Endothelial cell (in vitro differentiated cells): ENCODE results near the gene NIPAL3. TPM values are rescaled to one million over a fixed set of nuclear protein-coding genes. Genes with fewer than 3 reads are reported as not detected.

Source experiments
- DNase-seq: peaks from one replicate; pipeline ENCODE4 v3.0.0; 2021; ENCODE audit warnings: low spot score
- H3K27ac Mint-ChIP-seq: one replicate; pipeline ENCODE4 v1.8.0; 2021; ENCODE audit warnings: mixed read lengths, inconsistent platforms; ENCODE audit not compliant: unreplicated experiment
- H3K27me3 Mint-ChIP-seq: one replicate; pipeline ENCODE4 v1.8.0; 2021; ENCODE audit warnings: mild to moderate bottlenecking, moderate library complexity, mixed read lengths, inconsistent platforms; ENCODE audit not compliant: unreplicated experiment
- H3K36me3 Mint-ChIP-seq: one replicate; pipeline ENCODE4 v1.8.0; 2021; ENCODE audit warnings: mild to moderate bottlenecking, low read depth, mixed read lengths, inconsistent platforms; ENCODE audit not compliant: unreplicated experiment
- H3K4me1 Mint-ChIP-seq: one replicate; pipeline ENCODE4 v1.8.0; 2021; ENCODE audit warnings: mild to moderate bottlenecking, mixed read lengths, inconsistent platforms; ENCODE audit not compliant: unreplicated experiment
- H3K4me3 Mint-ChIP-seq: one replicate; pipeline ENCODE4 v1.8.0; 2021; ENCODE audit warnings: mild to moderate bottlenecking, mixed read lengths, inconsistent platforms; ENCODE audit not compliant: unreplicated experiment
- H3K9me3 Mint-ChIP-seq: one replicate; pipeline ENCODE4 v1.8.0; 2021; ENCODE audit warnings: mixed read lengths, inconsistent platforms; ENCODE audit not compliant: unreplicated experiment
- total RNA-seq: library from RNA; stranded (reverse); fragmentation: NEBNext Ultra II Directional; extraction: Animal tissue kit (Norgen Biotek cat#: 25700); gene quantifications from one replicate; pipeline ENCODE4 v1.2.1, GENCODE V29; 2021; ENCODE audit not compliant: unreplicated experiment
- TF ChIP-seq, protein P1 (sequence below): fragments of 200-600 bp; sonication (generic); IDR thresholded peaks from one replicate; pipeline ENCODE4 v1.5.0; 2021; ENCODE audit warnings: antibody characterized with exemption; ENCODE audit not compliant: unreplicated experiment

The NIPAL3 gene
- total RNA-seq, 1 donor from 2014 or later = 9.4 TPM

DNA sequence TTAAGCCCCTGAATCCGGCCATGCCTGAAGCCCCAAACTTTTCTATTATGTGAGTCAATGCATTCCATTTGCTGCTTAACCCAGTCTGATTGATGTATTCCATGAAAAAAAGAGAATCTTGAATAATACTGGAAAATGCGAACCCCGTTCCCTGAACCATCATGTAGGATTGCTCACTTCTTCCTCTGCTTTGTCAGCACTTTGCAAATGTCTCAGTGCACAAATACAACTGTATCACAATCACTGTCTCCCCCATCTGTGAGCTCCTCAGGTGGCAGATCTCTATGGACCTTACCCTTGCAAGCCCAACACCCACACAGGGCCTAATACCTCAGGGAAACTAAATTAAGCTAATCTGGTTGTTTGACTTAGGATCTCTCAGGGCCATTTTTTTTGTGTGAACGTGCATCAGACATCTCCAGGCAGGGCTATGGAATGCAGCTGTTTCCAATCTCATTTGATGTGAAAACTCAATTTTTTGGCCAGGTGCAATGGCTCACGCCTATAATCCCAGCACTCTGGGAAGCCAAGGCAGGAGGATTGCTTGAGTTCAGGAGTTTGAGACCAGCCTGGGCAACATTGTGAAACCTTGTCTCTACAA, 84.9 kb downstream of the NIPAL3 start:
- TF ChIP-seq, protein P1, sequence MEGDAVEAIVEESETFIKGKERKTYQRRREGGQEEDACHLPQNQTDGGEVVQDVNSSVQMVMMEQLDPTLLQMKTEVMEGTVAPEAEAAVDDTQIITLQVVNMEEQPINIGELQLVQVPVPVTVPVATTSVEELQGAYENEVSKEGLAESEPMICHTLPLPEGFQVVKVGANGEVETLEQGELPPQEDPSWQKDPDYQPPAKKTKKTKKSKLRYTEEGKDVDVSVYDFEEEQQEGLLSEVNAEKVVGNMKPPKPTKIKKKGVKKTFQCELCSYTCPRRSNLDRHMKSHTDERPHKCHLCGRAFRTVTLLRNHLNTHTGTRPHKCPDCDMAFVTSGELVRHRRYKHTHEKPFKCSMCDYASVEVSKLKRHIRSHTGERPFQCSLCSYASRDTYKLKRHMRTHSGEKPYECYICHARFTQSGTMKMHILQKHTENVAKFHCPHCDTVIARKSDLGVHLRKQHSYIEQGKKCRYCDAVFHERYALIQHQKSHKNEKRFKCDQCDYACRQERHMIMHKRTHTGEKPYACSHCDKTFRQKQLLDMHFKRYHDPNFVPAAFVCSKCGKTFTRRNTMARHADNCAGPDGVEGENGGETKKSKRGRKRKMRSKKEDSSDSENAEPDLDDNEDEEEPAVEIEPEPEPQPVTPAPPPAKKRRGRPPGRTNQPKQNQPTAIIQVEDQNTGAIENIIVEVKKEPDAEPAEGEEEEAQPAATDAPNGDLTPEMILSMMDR = no peak
- Mint-ChIP-seq H3K27ac (no peak overlapping the region), H3K36me3 (peaks cover 8% of the 10 kb centered on the region), H3K4me1 (peaks cover 25% of the 10 kb centered on the region), H3K9me3 (no peaks in the 10 kb centered on the region), H3K4me3 (no peak overlapping the region), H3K27me3 (peaks cover 7% of the 10 kb centered on the region)
- DNase-seq = no peak

DNA sequence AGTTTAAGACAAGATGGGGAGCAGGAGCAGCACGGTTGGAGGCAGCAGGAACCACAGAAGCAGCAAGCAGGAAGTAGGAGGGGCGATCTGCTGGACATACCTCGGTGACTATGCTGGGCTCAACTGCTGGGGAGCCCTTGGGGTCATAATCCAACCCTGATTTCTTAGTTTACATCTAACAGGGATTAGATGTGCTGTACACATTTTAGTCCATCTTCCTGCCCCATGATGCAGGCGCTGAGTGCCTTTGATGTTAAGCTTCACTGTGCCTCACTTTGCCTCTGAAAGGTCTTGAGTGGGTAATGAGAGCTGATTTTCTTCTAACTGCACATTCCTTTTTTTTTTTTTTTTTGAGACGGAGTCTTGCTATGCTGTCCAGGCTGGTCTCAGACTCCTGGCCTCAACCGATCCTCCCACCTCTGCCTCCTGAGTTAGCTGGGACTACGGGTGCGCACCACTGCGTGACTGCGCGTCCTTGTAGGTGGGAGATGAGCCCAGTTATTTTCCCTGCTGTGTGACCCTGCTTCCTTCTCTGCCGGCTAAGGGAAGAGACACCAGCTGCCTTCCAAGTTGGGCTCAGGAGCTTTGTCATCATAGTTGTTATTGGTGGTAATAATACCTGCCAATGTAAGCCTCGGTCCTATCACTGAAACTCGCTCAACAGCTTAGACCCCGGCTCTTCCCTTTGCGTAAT, 85.9 kb downstream of the NIPAL3 start:
- peaks cover 8% of the 10 kb centered on the region for H3K36me3 Mint-ChIP-seq
- H3K4me1 Mint-ChIP-seq = peaks cover 27% of the 10 kb centered on the region
- H3K27ac Mint-ChIP-seq = peak overlapping the region; percentile 72
- no peaks in the 10 kb centered on the region for H3K9me3 Mint-ChIP-seq
- peaks cover 7% of the 10 kb centered on the region for H3K27me3 Mint-ChIP-seq
- TF ChIP-seq, protein P1 = no peak
- peak; percentile 12 for DNase-seq
- peak overlapping the region; percentile 88 for H3K4me3 Mint-ChIP-seq

- H3K27me3 Mint-ChIP-seq = peaks cover 7% of the 10 kb centered on the region
- H3K4me1 Mint-ChIP-seq = peaks cover 34% of the 10 kb centered on the region
Observed at GRCh38 chr1:24502065-24502708, 86.6 kb downstream of the NIPAL3 start.

GRCh38 chr1:24502709-24503058, 87.1 kb downstream of the NIPAL3 start, which contains the start of gene RCAN3:
Gene RCAN3 (plus strand): TSS chr1:24502836. CDS start chr1:24514373, 11,537 bp downstream.
- Mint-ChIP-seq H3K4me3 (peak within 1 kb of the TSS; percentile 100), H3K27ac (peak within 1 kb of the TSS; percentile 97), H3K27me3 (peaks cover 7% of the 10 kb centered on the region), H3K4me1 (peaks cover 39% of the 10 kb centered on the region), H3K36me3 (peaks cover 8% of the 10 kb centered on the region), H3K9me3 (no peaks in the 10 kb centered on the region)
- peak; percentile 86 for DNase-seq
- TF ChIP-seq, protein P1 = no peak

More at GRCh38 chr1:24502065-24502708, 86.6 kb downstream of the NIPAL3 start:
- H3K27ac Mint-ChIP-seq = no peak overlapping the region
- H3K36me3 Mint-ChIP-seq = peaks cover 8% of the 10 kb centered on the region
- TF ChIP-seq, protein P1 = no peak
- H3K9me3 Mint-ChIP-seq = no peaks in the 10 kb centered on the region
- peak overlapping the region; percentile 88 for H3K4me3 Mint-ChIP-seq
- DNase-seq = peak; percentile 57
